Calu3 (cell line): ENCODE measurements around the gene NCOA6. TPM values are rescaled to one million over a fixed set of nuclear protein-coding genes. Genes with fewer than 3 reads are reported as not detected.
A peak's percentile ranks its signal among the peaks of the same experiment; 100 is the strongest.

ENCODE experiments used
- BruUV-seq: library from RNA; stranded (reverse); fragments of 400-500 nt; replicated peaks from 2 replicates; lab custom pipeline; 2021; lab: Mats Ljungman, UMichigan
- CTCF ChIA-PET: fragments of 300-600 bp; sonication (Branson Sonifier 250); formaldehyde crosslinking; loops from one replicate; lab custom pipeline; 2022; ENCODE audit warnings: antibody characterized with exemption; lab: Charles Lee
- DNase-seq: peaks from one replicate; pipeline ENCODE4 v3.0.0; 2022
- H3K27ac Mint-ChIP-seq: one replicate; pipeline ENCODE4 v1.8.0; 2022; ENCODE audit warnings: mixed read lengths; ENCODE audit not compliant: unreplicated experiment
- H3K27me3 Mint-ChIP-seq: one replicate; pipeline ENCODE4 v1.8.0; 2022; ENCODE audit warnings: mixed read lengths; ENCODE audit not compliant: unreplicated experiment
- H3K36me3 Mint-ChIP-seq: one replicate; pipeline ENCODE4 v1.8.0; 2022; ENCODE audit warnings: mild to moderate bottlenecking, moderate library complexity, mixed read lengths; ENCODE audit not compliant: insufficient read depth, unreplicated experiment
- H3K4me1 Mint-ChIP-seq: one replicate; pipeline ENCODE4 v1.8.0; 2022; ENCODE audit warnings: mild to moderate bottlenecking, low read depth, mixed read lengths; ENCODE audit not compliant: unreplicated experiment
- H3K4me3 Mint-ChIP-seq: one replicate; pipeline ENCODE4 v1.8.0; 2022; ENCODE audit warnings: mild to moderate bottlenecking, low read depth, moderate library complexity, mixed read lengths; ENCODE audit not compliant: unreplicated experiment
- H3K9me3 Mint-ChIP-seq: one replicate; pipeline ENCODE4 v1.8.0; 2022; ENCODE audit warnings: low read depth, mixed read lengths; ENCODE audit not compliant: unreplicated experiment
- intact Hi-C: fragments of 100-400 bp; cut with micrococcal nuclease; formaldehyde crosslinking; loops from one replicate; pipeline ENCODE4 v1.10.0; 2022; ENCODE audit not compliant: unreplicated experiment
- total RNA-seq: library from RNA; stranded (reverse); gene quantifications from 2 replicates; pipeline ENCODE4 v1.2.3, GENCODE V29; 2022
- TF ChIP-seq, protein P1 (sequence below): fragments of 200-600 bp; IDR thresholded peaks from one replicate; pipeline ENCODE4 v1.8.0; 2022; ENCODE audit warnings: antibody characterized with exemption; ENCODE audit not compliant: unreplicated experiment

The NCOA6 gene
- total RNA-seq, 1 experiment from 2014 or later, result 42.8 TPM

DNA sequence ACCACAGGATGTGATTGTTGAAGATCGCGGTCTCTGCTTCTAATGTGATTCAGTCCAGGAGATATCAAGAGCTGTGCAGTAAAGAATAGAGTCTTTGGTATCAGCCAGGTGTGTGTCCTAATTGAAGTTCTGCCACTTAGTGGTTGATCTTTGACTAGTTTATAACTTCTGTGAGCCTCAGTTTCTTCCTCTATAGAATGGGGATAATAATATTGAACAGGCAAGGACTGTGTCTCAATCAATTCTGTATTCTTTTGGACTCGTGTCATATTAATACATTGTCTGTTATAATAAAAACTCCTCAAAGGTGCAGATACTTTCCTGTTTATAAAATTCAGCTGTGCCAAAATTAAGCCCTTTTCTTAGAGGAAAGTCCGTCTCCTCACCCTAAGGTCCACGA lies 23.1 kb upstream of the NCOA6 start:
- Mint-ChIP-seq H3K27me3 (peaks cover 18% of the 10 kb centered on the region), H3K9me3 (no peaks in the 10 kb centered on the region), H3K36me3 (no peaks in the 10 kb centered on the region), H3K27ac (no peak overlapping the region), H3K4me3 (no peak overlapping the region), H3K4me1 (no peaks in the 10 kb centered on the region)
- CTCF ChIA-PET, result interaction anchor here (0.6 kb wide), 1 partner anchor 28 kb away, joined by 3 read pairs; the partner anchor contains the start of gene ACSS2
- TF ChIP-seq, protein P1, sequence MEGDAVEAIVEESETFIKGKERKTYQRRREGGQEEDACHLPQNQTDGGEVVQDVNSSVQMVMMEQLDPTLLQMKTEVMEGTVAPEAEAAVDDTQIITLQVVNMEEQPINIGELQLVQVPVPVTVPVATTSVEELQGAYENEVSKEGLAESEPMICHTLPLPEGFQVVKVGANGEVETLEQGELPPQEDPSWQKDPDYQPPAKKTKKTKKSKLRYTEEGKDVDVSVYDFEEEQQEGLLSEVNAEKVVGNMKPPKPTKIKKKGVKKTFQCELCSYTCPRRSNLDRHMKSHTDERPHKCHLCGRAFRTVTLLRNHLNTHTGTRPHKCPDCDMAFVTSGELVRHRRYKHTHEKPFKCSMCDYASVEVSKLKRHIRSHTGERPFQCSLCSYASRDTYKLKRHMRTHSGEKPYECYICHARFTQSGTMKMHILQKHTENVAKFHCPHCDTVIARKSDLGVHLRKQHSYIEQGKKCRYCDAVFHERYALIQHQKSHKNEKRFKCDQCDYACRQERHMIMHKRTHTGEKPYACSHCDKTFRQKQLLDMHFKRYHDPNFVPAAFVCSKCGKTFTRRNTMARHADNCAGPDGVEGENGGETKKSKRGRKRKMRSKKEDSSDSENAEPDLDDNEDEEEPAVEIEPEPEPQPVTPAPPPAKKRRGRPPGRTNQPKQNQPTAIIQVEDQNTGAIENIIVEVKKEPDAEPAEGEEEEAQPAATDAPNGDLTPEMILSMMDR, result no peak
- intact Hi-C loops, result no loop called here
- no peak for DNase-seq
- no TSS peak for BruUV-seq

DNA sequence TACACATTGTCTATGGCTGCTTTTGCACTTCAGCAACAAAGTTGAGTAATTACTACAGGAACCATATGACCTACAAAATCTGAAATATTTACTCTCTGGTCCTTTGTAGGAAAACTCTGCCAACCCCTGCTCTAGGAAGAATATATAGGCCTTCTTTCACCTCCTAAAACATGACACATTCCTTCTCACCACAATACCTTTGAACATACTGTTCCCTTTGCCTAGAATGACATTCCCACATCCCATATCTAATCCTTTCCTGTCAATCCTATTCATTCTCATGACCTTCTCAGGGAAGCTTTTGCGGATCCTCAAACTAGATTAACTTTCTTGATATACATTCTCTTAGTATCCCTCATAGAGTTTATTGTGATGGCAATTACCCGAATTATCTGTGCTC lies 18.0 kb upstream of the NCOA6 start:
- intact Hi-C loops, result no loop called here
- no peak overlapping the region for H3K4me3 Mint-ChIP-seq
- no peaks in the 10 kb centered on the region for H3K4me1 Mint-ChIP-seq
- CTCF ChIA-PET, result interaction anchor here (0.6 kb wide), 1 partner anchor 25 kb away, joined by 3 read pairs; no protein-coding TSS in a partner anchor
- DNase-seq, result no peak
- no peak overlapping the region for H3K27ac Mint-ChIP-seq
- no peaks in the 10 kb centered on the region for H3K36me3 Mint-ChIP-seq
- H3K9me3 Mint-ChIP-seq, result no peaks in the 10 kb centered on the region
- TF ChIP-seq, protein P1, result no peak
- no TSS peak for BruUV-seq
- peaks cover 51% of the 10 kb centered on the region for H3K27me3 Mint-ChIP-seq

DNA sequence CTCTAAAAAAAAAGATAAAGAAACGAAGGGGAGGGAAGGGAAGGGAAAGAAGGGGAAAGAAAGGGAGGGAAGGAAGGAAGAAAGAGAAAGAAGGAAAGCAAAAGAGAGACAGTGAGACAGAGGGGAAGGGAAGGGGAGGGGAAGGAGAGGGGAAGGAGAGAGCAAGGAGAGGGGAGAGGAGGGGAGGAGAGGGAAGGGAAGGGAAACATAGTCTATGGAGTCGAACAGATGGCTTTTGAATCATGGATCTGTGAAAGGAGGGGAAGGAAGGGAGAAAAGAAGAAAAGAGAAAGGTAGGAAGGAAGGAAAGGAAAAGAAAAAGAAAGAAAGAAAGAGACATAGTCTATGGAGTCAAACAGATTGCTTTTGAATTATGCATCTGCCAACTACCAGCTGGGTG lies 16.7 kb upstream of the NCOA6 start:
- no peaks in the 10 kb centered on the region for H3K36me3 Mint-ChIP-seq
- no peak overlapping the region for H3K4me3 Mint-ChIP-seq
- CTCF ChIA-PET, result no interaction called here
- H3K27me3 Mint-ChIP-seq, result peaks cover 44% of the 10 kb centered on the region
- H3K27ac Mint-ChIP-seq, result no peak overlapping the region
- H3K4me1 Mint-ChIP-seq, result no peaks in the 10 kb centered on the region
- intact Hi-C loops, result no loop called here
- no peaks in the 10 kb centered on the region for H3K9me3 Mint-ChIP-seq
- no peak for DNase-seq
- no TSS peak for BruUV-seq
- TF ChIP-seq, protein P1, result no peak

DNA sequence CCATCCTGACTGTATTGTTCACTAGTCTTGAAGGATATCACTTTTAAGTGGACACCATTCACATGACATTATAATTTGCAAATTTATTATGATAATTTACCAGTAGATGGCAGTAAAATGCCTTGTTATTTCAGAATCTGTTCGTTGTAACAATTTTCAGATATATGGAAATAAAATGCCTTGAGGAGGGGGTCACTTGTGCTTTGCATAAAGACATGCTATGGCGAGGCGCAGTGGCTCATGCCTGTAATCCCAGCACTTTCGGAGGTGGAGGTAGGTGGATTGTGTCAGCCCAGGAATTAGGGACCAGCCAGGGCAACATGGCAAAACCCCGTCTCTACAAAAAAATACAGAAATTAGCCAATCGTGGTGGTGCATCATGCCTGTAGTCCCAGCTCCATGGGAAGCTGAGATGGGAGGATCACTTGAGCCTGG lies 9.0 kb upstream of the NCOA6 start:
- H3K27me3 Mint-ChIP-seq, result peaks cover 44% of the 10 kb centered on the region

More for the DNA sequence above, 9.0 kb upstream of the NCOA6 start:
- intact Hi-C loops, result loop anchor here (1.0 to 10.0 kb wide), 4 partner anchors 126 to 370 kb away; partner anchors contain the start of gene EDEM2
- CTCF ChIA-PET, result interaction anchor here (0.7 kb wide), 2 partner anchors 138 to 157 kb away, joined by 3 to 6 read pairs; no protein-coding TSS in a partner anchor
- H3K4me1 Mint-ChIP-seq, result no peaks in the 10 kb centered on the region
- DNase-seq, result no peak
- BruUV-seq, result no TSS peak
- TF ChIP-seq, protein P1, result peak; percentile 15
- peak overlapping the region; percentile 47 for H3K4me3 Mint-ChIP-seq
- H3K36me3 Mint-ChIP-seq, result no peaks in the 10 kb centered on the region
- no peak overlapping the region for H3K27ac Mint-ChIP-seq
- no peaks in the 10 kb centered on the region for H3K9me3 Mint-ChIP-seq
